ENCODE results near the gene LRP5.

DNA sequence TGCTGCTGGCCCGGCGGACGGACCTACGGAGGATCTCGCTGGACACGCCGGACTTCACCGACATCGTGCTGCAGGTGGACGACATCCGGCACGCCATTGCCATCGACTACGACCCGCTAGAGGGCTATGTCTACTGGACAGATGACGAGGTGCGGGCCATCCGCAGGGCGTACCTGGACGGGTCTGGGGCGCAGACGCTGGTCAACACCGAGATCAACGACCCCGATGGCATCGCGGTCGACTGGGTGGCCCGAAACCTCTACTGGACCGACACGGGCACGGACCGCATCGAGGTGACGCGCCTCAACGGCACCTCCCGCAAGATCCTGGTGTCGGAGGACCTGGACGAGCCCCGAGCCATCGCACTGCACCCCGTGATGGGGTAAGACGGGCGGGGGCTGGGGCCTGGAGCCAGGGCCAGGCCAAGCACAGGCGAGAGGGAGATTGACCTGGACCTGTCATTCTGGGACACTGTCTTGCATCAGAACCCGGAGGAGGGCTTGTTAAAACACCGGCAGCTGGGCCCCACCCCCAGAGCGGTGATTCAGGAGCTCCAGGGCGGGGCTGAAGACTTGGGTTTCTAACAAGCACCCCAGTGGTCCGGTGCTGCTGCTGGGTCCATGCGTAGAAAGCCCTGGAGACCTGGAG, 74.1 kb downstream of the LRP5 start:
- TF ChIP-seq, protein P1, sequence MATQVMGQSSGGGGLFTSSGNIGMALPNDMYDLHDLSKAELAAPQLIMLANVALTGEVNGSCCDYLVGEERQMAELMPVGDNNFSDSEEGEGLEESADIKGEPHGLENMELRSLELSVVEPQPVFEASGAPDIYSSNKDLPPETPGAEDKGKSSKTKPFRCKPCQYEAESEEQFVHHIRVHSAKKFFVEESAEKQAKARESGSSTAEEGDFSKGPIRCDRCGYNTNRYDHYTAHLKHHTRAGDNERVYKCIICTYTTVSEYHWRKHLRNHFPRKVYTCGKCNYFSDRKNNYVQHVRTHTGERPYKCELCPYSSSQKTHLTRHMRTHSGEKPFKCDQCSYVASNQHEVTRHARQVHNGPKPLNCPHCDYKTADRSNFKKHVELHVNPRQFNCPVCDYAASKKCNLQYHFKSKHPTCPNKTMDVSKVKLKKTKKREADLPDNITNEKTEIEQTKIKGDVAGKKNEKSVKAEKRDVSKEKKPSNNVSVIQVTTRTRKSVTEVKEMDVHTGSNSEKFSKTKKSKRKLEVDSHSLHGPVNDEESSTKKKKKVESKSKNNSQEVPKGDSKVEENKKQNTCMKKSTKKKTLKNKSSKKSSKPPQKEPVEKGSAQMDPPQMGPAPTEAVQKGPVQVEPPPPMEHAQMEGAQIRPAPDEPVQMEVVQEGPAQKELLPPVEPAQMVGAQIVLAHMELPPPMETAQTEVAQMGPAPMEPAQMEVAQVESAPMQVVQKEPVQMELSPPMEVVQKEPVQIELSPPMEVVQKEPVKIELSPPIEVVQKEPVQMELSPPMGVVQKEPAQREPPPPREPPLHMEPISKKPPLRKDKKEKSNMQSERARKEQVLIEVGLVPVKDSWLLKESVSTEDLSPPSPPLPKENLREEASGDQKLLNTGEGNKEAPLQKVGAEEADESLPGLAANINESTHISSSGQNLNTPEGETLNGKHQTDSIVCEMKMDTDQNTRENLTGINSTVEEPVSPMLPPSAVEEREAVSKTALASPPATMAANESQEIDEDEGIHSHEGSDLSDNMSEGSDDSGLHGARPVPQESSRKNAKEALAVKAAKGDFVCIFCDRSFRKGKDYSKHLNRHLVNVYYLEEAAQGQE (IDR thresholded peaks at IDR 0.05; ENCODE audit: unreplicated experiment), result no peak
- TF ChIP-seq, protein P2, sequence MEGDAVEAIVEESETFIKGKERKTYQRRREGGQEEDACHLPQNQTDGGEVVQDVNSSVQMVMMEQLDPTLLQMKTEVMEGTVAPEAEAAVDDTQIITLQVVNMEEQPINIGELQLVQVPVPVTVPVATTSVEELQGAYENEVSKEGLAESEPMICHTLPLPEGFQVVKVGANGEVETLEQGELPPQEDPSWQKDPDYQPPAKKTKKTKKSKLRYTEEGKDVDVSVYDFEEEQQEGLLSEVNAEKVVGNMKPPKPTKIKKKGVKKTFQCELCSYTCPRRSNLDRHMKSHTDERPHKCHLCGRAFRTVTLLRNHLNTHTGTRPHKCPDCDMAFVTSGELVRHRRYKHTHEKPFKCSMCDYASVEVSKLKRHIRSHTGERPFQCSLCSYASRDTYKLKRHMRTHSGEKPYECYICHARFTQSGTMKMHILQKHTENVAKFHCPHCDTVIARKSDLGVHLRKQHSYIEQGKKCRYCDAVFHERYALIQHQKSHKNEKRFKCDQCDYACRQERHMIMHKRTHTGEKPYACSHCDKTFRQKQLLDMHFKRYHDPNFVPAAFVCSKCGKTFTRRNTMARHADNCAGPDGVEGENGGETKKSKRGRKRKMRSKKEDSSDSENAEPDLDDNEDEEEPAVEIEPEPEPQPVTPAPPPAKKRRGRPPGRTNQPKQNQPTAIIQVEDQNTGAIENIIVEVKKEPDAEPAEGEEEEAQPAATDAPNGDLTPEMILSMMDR (conservative IDR thresholded peaks at IDR 0.05; ENCODE audit: low read depth in 2 of 2), result no peak
- no peak for TF ChIP-seq ZNF114 (CRISPR knock-in tag; IDR thresholded peaks at IDR 0.05)
- TF ChIP-seq CREB1 (CRISPR knock-in tag; IDR thresholded peaks at IDR 0.05; ENCODE audit: low read depth), result no peak
- TF ChIP-seq EZH2 (IDR thresholded peaks at IDR 0.05; ENCODE audit: low read depth, unreplicated experiment), result no peak
